Measurements from ENCODE around the gene MAGEA6. TPM values are rescaled to one million over a fixed set of nuclear protein-coding genes. Genes with fewer than 3 reads are reported as not detected.

MAGEA6 gene
- total RNA-seq, 3 donors from 2014 or later (not counting 1 experiment from before 2014, with no cell fraction given): not detected

DNA sequence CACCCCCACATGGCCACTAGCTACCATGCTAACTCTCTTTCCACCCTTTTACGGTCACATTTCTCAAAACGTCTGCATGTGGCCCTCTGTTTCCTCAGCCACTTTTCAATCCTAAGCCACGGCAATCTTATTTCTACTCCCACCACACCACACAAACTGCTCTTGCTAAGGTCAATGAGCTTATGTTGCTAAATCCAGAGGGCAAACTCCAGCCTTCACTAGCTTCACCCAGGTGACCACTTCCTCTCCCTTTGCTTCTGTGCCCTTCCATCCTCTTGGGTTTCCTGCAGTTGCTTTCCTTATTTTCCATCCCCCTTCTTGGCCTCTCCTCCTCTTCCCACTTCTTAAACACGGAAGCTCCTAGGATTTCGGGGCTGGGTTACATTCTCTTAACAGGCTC, 44.6 kb upstream of the MAGEA6 start:
- no peaks in the 10 kb centered on the region for H3K4me1 ChIP-seq (ENCODE audit: control insufficient read depth, insufficient read depth, low read length)
- Mint-ChIP-seq H3K27ac (no peak overlapping the region), H3K4me3 (no peak overlapping the region), H3K36me3 (no peaks in the 10 kb centered on the region), H3K27me3 (ENCODE audit: low read depth in 2 of 2) (peaks cover 0 to 4% of the 10 kb centered on the region in 2 donors), H3K4me1 (peaks cover 0 to 12% of the 10 kb centered on the region in 2 donors), H3K9me3 (no peaks in the 10 kb centered on the region)
- ATAC-seq (no peak), DNase-seq (no peak)
- H3K36me3 ChIP-seq (ENCODE audit: control insufficient read depth, insufficient read depth, low read length): no peaks in the 10 kb centered on the region
- H3K27ac ChIP-seq (ENCODE audit: low read length): no peak overlapping the region
- intact Hi-C loops (cut with micrococcal nuclease): no loop called here
- no peak overlapping the region for H3K4me3 ChIP-seq (ENCODE audit: low read length)
- WGBS (ENCODE audit: insufficient coverage): 78% methylated on average over 5 of the region's 5 CpGs
- H3K27me3 ChIP-seq (ENCODE audit: control insufficient read depth, insufficient read depth, low read length): no peaks in the 10 kb centered on the region
- H3K9me3 ChIP-seq (ENCODE audit: control insufficient read depth, insufficient read depth, low read length): no peaks in the 10 kb centered on the region
- TF ChIP-seq, protein P1, sequence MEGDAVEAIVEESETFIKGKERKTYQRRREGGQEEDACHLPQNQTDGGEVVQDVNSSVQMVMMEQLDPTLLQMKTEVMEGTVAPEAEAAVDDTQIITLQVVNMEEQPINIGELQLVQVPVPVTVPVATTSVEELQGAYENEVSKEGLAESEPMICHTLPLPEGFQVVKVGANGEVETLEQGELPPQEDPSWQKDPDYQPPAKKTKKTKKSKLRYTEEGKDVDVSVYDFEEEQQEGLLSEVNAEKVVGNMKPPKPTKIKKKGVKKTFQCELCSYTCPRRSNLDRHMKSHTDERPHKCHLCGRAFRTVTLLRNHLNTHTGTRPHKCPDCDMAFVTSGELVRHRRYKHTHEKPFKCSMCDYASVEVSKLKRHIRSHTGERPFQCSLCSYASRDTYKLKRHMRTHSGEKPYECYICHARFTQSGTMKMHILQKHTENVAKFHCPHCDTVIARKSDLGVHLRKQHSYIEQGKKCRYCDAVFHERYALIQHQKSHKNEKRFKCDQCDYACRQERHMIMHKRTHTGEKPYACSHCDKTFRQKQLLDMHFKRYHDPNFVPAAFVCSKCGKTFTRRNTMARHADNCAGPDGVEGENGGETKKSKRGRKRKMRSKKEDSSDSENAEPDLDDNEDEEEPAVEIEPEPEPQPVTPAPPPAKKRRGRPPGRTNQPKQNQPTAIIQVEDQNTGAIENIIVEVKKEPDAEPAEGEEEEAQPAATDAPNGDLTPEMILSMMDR (IDR thresholded peaks at IDR 0.05): no peak

DNA sequence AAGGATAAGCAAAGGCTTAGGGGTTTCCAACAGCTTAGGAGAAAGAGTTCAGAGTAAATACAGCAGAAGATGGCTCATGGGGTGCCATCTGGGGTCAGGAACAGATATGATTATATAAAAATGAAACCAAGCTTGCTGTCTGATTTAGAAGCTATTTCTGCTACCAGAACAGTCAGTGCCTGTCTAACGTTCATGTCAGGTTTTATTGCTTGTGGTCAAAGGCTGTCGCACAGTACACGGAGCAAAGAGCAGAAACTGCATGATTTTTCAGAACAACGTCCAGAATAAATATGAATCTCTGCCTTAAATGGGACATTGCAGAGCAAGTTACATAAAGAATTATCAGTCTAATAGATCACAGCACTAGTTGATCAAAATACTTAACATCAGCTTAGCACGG, 43.7 kb upstream of the MAGEA6 start:
- WGBS (ENCODE audit: insufficient coverage): 13% methylated on average over 5 of the region's 5 CpGs
- Histone ChIP-seq H3K36me3 (ENCODE audit: control insufficient read depth, insufficient read depth, low read length) (no peaks in the 10 kb centered on the region), H3K27me3 (ENCODE audit: control insufficient read depth, insufficient read depth, low read length) (no peaks in the 10 kb centered on the region), H3K9me3 (ENCODE audit: control insufficient read depth, insufficient read depth, low read length) (no peaks in the 10 kb centered on the region), H3K4me1 (ENCODE audit: control insufficient read depth, insufficient read depth, low read length) (no peaks in the 10 kb centered on the region), H3K4me3 (ENCODE audit: low read length) (no peak overlapping the region), H3K27ac (ENCODE audit: low read length) (no peak overlapping the region)
- H3K27ac Mint-ChIP-seq: no peak overlapping the region
- TF ChIP-seq, protein P1 (IDR thresholded peaks at IDR 0.05): no peak
- peaks cover 0 to under 1% of the 10 kb centered on the region in 2 donors for H3K27me3 Mint-ChIP-seq (ENCODE audit: low read depth in 2 of 2)
- no peaks in the 10 kb centered on the region for H3K36me3 Mint-ChIP-seq
- no peak overlapping the region for H3K4me3 Mint-ChIP-seq
- peaks cover 0 to 12% of the 10 kb centered on the region in 2 donors for H3K4me1 Mint-ChIP-seq
- DNase-seq (no peak), ATAC-seq (no peak)
- intact Hi-C loops (cut with micrococcal nuclease): no loop called here
- H3K9me3 Mint-ChIP-seq: no peaks in the 10 kb centered on the region

DNA sequence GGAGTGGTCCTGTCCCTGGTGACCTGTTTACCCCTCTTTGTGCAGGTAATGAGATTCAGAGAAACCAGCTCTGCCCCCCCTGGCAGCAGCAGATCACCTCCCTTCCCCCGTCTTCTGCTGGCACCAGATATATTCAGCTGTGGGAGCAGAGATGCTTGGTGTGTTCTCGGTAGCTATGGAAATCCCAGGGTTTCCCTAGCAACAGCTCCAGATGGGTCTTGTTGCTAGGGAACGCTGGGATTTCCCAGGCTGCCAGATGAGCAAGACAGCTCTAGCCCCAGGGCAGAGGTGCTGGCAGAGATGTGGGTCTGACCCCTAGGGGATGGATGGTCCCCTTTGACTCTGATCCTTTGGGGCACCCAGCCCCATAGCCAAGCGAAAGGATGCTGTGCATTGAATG, 40.9 kb upstream of the MAGEA6 start:
- no peak for DNase-seq
- Mint-ChIP-seq H3K9me3 (no peaks in the 10 kb centered on the region), H3K36me3 (no peaks in the 10 kb centered on the region), H3K27me3 (ENCODE audit: low read depth in 2 of 2) (no peaks in the 10 kb centered on the region), H3K4me3 (no peak overlapping the region), H3K4me1 (peaks cover 0 to 12% of the 10 kb centered on the region in 2 donors), H3K27ac (no peak overlapping the region)
- no peaks in the 10 kb centered on the region for H3K36me3 ChIP-seq (ENCODE audit: control insufficient read depth, insufficient read depth, low read length)
- TF ChIP-seq, protein P1 (IDR thresholded peaks at IDR 0.05): no peak
- no peak for ATAC-seq
- no peaks in the 10 kb centered on the region for H3K4me1 ChIP-seq (ENCODE audit: control insufficient read depth, insufficient read depth, low read length)
- no peak overlapping the region for H3K27ac ChIP-seq (ENCODE audit: low read length)
- H3K27me3 ChIP-seq (ENCODE audit: control insufficient read depth, insufficient read depth, low read length): no peaks in the 10 kb centered on the region
- 73% methylated on average over 4 of the region's 4 CpGs for WGBS (ENCODE audit: insufficient coverage)
- H3K4me3 ChIP-seq (ENCODE audit: low read length): no peak overlapping the region
- intact Hi-C loops (cut with micrococcal nuclease): no loop called here
- H3K9me3 ChIP-seq (ENCODE audit: control insufficient read depth, insufficient read depth, low read length): no peaks in the 10 kb centered on the region

DNA sequence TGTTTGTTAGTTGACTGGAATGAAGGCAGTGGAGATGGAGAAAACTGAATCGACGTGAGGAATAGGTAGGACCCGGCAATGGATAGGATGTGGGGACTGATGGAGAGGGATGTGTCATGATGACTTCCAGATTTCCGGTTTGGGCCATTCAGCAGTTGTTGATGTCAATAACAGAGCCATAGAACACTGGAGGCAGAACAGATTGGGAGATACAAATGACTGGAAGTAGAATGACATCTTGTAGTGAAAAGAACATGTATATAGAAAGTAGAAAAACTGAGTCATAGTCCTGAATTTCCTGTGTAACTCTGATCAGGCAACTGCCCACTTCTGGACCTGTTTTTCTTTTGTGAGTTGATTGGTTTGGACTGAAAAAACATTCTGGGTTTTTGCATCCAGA, 36.5 kb upstream of the MAGEA6 start:
- DNase-seq (no peak), ATAC-seq (no peak)
- no peak overlapping the region for H3K4me3 Mint-ChIP-seq
- H3K36me3 Mint-ChIP-seq: no peaks in the 10 kb centered on the region
- Histone ChIP-seq H3K36me3 (ENCODE audit: control insufficient read depth, insufficient read depth, low read length) (no peaks in the 10 kb centered on the region), H3K4me1 (ENCODE audit: control insufficient read depth, insufficient read depth, low read length) (no peaks in the 10 kb centered on the region), H3K27ac (ENCODE audit: low read length) (no peak overlapping the region), H3K4me3 (ENCODE audit: low read length) (no peak overlapping the region), H3K27me3 (ENCODE audit: control insufficient read depth, insufficient read depth, low read length) (no peaks in the 10 kb centered on the region), H3K9me3 (ENCODE audit: control insufficient read depth, insufficient read depth, low read length) (no peaks in the 10 kb centered on the region)
- no peaks in the 10 kb centered on the region for H3K9me3 Mint-ChIP-seq
- H3K4me1 Mint-ChIP-seq: no peaks in the 10 kb centered on the region
- H3K27me3 Mint-ChIP-seq (ENCODE audit: low read depth in 2 of 2): peaks cover 8 to 23% of the 10 kb centered on the region in 2 donors
- WGBS (ENCODE audit: insufficient coverage): 96% methylated on average over 4 of the region's 4 CpGs
- TF ChIP-seq, protein P1 (IDR thresholded peaks at IDR 0.05): no peak
- no peak overlapping the region for H3K27ac Mint-ChIP-seq
- intact Hi-C loops (cut with micrococcal nuclease): no loop called here
